Osteoblast (primary cell): ENCODE data around the gene OR2V2. TPM values are rescaled to one million over a fixed set of nuclear protein-coding genes. Genes with fewer than 3 reads are reported as not detected.

ENCODE experiments used
- DNase-seq: peaks from one replicate; pipeline ENCODE4 v3.0.0; 2011; ENCODE audit warnings: low spot score, mixed read lengths; ENCODE audit not compliant: insufficient read length; ENCODE audit errors: missing footprints
- H2AFZ ChIP-seq: 2 replicates; pipeline ENCODE4 v1.6.0; 2011; ENCODE audit warnings: mild to moderate bottlenecking, low read length
- H3K27ac ChIP-seq: 2 replicates; pipeline ENCODE4 v1.5.1; 2011; ENCODE audit warnings: mild to moderate bottlenecking, low read depth, low read length, moderate library complexity
- H3K27me3 ChIP-seq: 2 replicates; pipeline ENCODE4 v1.6.0; 2012; ENCODE audit warnings: mild to moderate bottlenecking, control low read depth, inconsistent platforms, low read length, moderate library complexity; ENCODE audit not compliant: insufficient read depth
- H3K36me3 ChIP-seq: 2 replicates; pipeline ENCODE4 v1.5.1; 2011; ENCODE audit warnings: mild to moderate bottlenecking, low read length, control low read depth, moderate library complexity; ENCODE audit not compliant: insufficient read depth
- H3K4me1 ChIP-seq: 2 replicates; pipeline ENCODE4 v1.5.1; 2011; ENCODE audit warnings: mild to moderate bottlenecking, low read length, control low read depth, moderate library complexity; ENCODE audit not compliant: insufficient read depth
- H3K4me2 ChIP-seq: 2 replicates; pipeline ENCODE4 v1.6.0; 2011; ENCODE audit warnings: mild to moderate bottlenecking, low read length; ENCODE audit not compliant: insufficient read depth
- H3K4me3 ChIP-seq: fragments of 200-600 bp; sonication (generic); 3 replicates; pipeline ENCODE4 v1.5.1; 2012; ENCODE audit warnings: mild to moderate bottlenecking, low read length, inconsistent platforms; ENCODE audit not compliant: insufficient read depth
- H3K79me2 ChIP-seq: 2 replicates; pipeline ENCODE4 v1.6.0; 2012; ENCODE audit warnings: mild to moderate bottlenecking, low read length, control low read depth, inconsistent platforms; ENCODE audit not compliant: insufficient read depth
- H3K9me3 ChIP-seq: 2 replicates; pipeline ENCODE4 v1.5.1; 2011; ENCODE audit warnings: low read depth, low read length, control low read depth
- H4K20me1 ChIP-seq: 2 replicates; pipeline ENCODE4 v1.6.0; 2012; ENCODE audit warnings: mild to moderate bottlenecking, low read length, control low read depth; ENCODE audit not compliant: insufficient read depth
- CTCF ChIP-seq: IDR thresholded peaks from 2 replicates; pipeline ENCODE4 v1.5.1; 2011; ENCODE audit warnings: mild to moderate bottlenecking, low read depth, low read length, moderate library complexity; ENCODE audit errors: extremely low read depth
- total RNA-seq: library from RNA; depleted of rRNA; stranded (reverse); fragments of >200 nt; gene quantifications from 2 replicates; pipeline ENCODE4 v1.2.3, GENCODE V29; 2012

Gene OR2V2
- total RNA-seq, 1 donor, result not detected

- no peak overlapping the region for H2AFZ ChIP-seq
- DNase-seq, result no peak
- H3K79me2 ChIP-seq, result no peaks in the 10 kb centered on the region
- TF ChIP-seq CTCF, result no peak
- H3K4me1 ChIP-seq, result no peaks in the 10 kb centered on the region
- H3K4me2 ChIP-seq, result no peak overlapping the region
- H3K27ac ChIP-seq, result no peak overlapping the region
- H4K20me1 ChIP-seq, result no peaks in the 10 kb centered on the region
- H3K36me3 ChIP-seq, result no peaks in the 10 kb centered on the region
- H3K27me3 ChIP-seq, result peaks cover 9% of the 10 kb centered on the region
- H3K9me3 ChIP-seq, result no peaks in the 10 kb centered on the region
- H3K4me3 ChIP-seq, result no peak overlapping the region
Observed at GRCh38 chr5:181151146-181151545, 3.8 kb downstream of the OR2V2 start.

DNA sequence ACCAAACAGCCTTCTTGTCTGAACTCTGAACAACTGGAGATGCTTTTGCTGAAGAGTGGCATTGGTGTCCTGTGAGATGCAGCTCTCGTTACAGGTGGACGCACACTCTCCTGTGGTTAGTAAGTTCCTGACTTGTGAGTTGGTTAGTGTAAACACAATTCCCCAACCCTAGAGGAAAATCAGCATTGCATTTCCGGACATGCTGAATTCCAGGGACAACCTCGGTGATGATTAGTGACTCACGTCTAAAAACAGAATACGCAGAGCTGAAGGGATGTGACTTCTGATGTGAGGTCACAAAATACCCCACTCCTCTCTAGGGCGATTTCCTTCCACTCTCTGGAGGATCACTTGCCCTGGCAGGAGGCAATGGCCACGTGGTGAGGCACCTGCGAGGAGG is 5.0 kb downstream of the OR2V2 start:
- no peak overlapping the region for H2AFZ ChIP-seq
- H3K4me1 ChIP-seq, result no peaks in the 10 kb centered on the region
- H3K27me3 ChIP-seq, result peaks cover 21% of the 10 kb centered on the region
- no peaks in the 10 kb centered on the region for H3K79me2 ChIP-seq
- no peaks in the 10 kb centered on the region for H3K36me3 ChIP-seq
- H4K20me1 ChIP-seq, result no peaks in the 10 kb centered on the region
- H3K4me2 ChIP-seq, result no peak overlapping the region
- no peak overlapping the region for H3K4me3 ChIP-seq
- H3K9me3 ChIP-seq, result no peaks in the 10 kb centered on the region
- no peak for DNase-seq
- no peak overlapping the region for H3K27ac ChIP-seq
- TF ChIP-seq CTCF, result no peak

DNA sequence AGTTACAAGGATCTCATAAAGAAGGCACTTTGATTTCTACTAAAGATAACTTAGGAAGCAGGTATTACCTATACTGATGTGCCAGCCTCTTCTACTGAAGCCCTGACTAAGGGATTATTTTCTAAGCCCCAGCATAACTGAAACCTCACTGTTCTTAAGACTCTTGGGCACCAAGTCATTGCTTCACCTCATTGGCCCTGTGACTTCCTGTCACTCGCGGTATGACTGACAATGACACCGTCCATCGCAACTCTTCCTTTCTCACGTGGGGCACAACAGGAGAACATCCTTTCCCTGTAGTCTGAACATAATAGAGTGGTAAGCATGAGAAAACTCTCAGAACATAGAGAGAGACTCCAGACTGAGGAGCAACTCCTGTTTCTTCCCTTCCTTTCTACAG is 6.4 kb downstream of the OR2V2 start:
- H3K27me3 ChIP-seq, result peaks cover 23% of the 10 kb centered on the region
- H3K4me3 ChIP-seq, result no peak overlapping the region
- no peaks in the 10 kb centered on the region for H3K9me3 ChIP-seq
- H4K20me1 ChIP-seq, result no peaks in the 10 kb centered on the region
- H3K4me1 ChIP-seq, result no peaks in the 10 kb centered on the region
- TF ChIP-seq CTCF, result no peak
- no peak overlapping the region for H3K4me2 ChIP-seq
- no peak overlapping the region for H3K27ac ChIP-seq
- DNase-seq, result no peak
- H3K79me2 ChIP-seq, result no peaks in the 10 kb centered on the region
- no peak overlapping the region for H2AFZ ChIP-seq
- no peaks in the 10 kb centered on the region for H3K36me3 ChIP-seq

DNA sequence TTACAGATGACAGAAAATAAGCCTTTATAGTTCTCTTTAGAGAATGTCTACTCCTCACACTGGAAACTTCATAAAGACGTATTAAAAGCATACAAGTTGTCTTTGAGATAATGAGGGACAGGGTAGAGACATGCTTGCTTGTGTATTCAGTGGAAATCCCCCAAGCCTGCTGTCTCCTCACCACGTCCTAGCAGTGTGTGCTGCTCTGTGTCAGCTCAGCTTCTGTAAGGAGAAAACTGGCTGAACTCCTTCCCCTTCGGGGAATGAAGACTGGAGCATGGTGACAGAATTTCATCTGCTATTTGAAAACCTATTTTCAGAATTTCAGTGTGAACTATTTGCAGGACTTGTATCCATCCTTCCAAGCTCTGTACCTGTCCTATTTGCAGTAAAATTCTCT is 9.4 kb downstream of the OR2V2 start:
- no peak overlapping the region for H2AFZ ChIP-seq
- no peaks in the 10 kb centered on the region for H4K20me1 ChIP-seq
- H3K27me3 ChIP-seq, result peaks cover 15% of the 10 kb centered on the region
- H3K4me2 ChIP-seq, result no peak overlapping the region
- H3K79me2 ChIP-seq, result no peaks in the 10 kb centered on the region
- no peaks in the 10 kb centered on the region for H3K36me3 ChIP-seq
- peaks cover 6% of the 10 kb centered on the region for H3K4me1 ChIP-seq
- no peaks in the 10 kb centered on the region for H3K9me3 ChIP-seq
- no peak for TF ChIP-seq CTCF
- H3K4me3 ChIP-seq, result no peak overlapping the region
- DNase-seq, result no peak
- H3K27ac ChIP-seq, result no peak overlapping the region
